ENCODE data around the gene ZNF181. TPM values are rescaled to one million over a fixed set of nuclear protein-coding genes. Genes with fewer than 3 reads are reported as not detected.
A peak's percentile ranks its signal among the peaks of the same experiment; 100 is the strongest.
"Not testable (repeated sequence)": the region's sequence is repeated elsewhere in the genome, so short reads cannot be mapped to it uniquely, and the experiment has no call there.

ZNF181 gene
- 0.05 TPM in 1 of 2 replicates, not detected in the other for total RNA-seq (2014; rRNA removed; shearing (Covaris generic))

DNA sequence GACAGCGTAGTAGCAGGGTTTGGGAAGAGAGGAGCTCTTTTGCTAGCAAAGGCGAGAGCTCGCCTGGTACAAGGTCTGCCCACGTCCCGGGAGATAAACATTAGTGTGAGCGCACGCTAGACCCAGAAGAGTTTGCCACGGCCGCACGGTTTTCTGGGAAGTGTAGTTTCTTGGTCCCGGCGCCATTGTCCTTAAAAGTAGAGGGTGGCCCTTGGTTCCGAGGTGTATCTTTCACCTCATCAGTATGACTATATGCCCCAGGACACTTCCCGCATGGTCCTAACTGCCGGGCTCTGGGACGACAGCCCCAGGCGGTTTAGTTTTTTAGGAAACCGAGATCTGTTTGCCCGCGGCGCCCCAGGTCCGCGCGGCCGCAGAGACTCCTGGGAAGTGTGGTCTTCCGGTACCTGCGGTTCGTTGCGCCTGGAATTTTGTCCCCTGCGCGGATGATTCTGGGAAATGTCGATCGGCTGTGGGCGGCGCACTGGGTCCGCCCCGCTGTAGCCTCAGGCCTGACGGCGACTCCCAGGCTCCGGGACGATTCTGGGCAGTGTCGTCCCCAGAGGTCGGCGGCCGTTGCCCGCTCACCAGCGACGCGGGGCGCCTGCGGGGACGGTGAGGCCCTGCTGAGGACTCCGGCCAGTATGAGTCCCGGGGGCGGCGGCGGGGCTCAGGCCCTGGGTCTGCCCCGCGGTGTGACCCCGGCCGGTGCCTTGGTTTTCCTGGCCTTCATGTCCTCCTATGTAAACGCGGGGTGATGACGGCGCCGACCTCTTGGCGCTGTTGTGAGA is at the start of gene ZNF181:
TSS of gene ZNF181 (plus strand) at position 498 of the 791 bp plus-strand sequence. CDS start 795 bp downstream, outside the sequence.
- no peak for DNase-seq (ENCODE audit: low spot score)

DNA sequence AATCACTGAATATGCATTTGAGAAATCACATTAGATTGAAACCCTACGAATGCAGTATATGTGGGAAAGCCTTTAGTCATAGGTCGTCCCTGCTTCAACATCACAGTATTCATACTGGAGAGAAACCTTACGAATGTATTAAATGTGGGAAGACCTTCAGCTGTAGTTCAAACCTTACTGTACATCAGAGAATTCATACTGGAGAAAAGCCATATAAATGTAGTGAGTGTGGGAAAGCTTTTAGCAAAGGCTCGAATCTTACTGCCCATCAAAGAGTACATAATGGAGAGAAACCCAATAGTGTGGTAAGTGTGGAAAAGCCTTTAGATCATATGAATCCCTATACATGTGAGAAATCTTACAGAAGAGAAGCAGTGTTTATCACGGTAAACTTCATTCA is 48.8 kb upstream of the ZNF181 start:
- not testable (repeated sequence) for DNase-seq (ENCODE audit: low spot score)

DNA sequence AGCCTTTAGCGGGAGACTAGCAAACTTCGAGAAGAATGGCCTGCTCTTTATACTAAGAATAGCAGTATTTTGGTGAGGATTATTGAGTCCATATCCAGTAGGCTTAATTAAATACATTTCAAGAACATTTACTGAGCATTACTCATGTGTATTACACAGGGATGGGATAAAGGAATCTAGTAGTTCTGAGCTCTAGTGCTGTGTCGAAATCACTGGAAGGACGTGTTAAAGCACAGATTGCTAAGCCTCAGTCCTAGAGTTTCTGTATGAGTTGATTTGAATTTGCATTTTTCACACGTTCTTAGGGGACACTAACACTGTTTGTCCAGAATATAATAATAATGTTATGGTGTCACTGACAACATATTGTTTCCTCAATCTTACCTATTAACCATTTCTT is 47.6 kb upstream of the ZNF181 start:
- no peak for DNase-seq (ENCODE audit: low spot score)

DNA sequence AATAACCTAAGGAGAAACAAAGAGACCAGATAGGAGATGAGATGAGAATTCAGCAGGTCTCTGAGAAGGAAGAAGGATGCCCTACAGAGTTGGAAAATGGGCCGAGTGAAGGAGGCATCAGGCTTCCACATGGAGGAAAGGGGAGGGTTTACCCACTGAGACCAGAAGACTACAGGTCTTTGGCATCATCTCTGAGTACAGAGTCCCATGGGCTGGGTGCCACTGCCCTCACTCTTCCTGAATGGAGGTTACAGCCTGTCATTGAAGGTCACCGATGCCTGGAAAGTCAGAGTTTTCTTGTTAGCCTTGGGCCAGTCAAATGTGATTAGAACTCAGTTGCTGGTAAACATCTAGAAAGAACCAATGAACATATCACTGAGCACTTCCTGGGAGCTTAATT is 46.7 kb upstream of the ZNF181 start:
- no peak for DNase-seq (ENCODE audit: low spot score)

DNA sequence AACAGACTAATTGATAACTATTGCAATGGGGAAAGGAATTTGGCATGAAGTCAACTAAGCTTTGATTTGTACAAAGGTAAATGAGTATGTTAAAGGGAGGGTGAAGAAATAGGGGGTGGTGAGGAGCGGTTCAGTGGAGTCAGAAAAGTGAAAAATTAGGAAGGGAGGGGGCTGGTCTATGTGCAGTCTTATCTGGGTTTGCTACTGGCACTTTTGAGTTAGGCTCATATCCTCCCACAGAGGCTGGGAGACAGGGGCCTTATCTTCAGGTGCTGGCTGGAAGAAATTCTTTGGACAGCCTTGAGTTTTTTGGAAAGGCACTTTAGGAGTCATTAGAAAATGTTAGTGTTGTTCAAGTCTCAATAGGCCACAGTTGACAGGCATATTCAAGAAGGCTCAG is 45.5 kb upstream of the ZNF181 start:
- no peak for DNase-seq (ENCODE audit: low spot score)

DNA sequence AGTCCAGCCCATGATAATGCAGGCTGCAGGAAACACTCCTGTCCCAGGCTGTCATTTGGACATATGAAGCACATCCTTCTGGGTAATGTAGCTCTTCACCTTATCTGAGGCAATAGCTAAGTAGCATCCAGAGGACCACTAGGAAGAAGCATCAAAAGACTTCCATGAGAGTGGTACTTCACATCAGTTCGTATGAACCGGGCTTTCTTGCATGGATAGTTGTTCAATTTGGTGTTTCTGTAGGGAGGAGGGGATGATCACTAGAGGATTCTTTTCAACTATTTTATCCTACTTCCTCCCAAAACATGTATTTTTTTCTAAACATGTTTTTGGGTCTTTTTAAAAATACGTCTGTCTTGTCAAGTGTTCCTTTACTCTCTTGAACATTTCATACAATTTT is 43.7 kb upstream of the ZNF181 start:
- DNase-seq (ENCODE audit: low spot score) = no peak

DNA sequence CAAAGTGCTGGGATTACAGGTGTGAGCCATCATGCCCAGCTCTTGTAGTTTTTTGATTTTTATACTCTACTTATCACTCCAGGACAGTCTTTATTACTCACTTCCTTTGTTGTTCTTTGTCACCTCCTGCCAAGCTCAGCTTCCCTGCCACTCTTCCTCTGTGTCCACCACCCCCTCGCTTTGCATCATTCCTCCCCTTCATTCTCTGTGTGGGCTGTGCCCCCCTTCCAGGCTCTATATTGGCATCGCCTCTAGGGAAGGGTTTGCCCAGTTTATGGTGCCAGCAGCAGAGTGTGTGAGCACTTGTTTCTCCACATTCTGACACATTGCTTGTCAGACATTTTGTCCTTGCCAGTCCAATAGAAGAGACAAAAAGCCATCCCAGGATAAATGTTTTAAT is 41.5 kb upstream of the ZNF181 start:
- DNase-seq (ENCODE audit: low spot score) = no peak

DNA sequence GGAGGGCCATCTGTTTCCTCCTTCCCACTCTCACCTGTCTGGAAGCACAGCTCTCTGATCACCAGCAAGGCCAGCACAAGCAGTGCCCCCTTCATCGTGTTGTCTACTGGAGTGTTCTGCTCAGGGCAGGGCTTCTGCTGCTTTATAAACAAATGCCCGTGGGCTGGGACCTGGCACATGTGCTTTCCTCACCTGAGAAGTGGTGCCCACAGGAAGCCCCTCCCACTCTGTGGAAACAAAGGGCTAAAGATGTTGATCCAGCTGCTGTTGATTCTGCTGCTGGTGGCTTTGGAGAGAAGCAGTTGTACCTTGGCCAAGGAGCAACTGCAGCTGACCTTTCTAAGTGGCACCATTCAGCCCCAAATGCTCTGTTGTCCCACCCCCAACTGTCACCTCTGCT is 26.4 kb upstream of the ZNF181 start:
- no peak for DNase-seq (ENCODE audit: low spot score)

DNA sequence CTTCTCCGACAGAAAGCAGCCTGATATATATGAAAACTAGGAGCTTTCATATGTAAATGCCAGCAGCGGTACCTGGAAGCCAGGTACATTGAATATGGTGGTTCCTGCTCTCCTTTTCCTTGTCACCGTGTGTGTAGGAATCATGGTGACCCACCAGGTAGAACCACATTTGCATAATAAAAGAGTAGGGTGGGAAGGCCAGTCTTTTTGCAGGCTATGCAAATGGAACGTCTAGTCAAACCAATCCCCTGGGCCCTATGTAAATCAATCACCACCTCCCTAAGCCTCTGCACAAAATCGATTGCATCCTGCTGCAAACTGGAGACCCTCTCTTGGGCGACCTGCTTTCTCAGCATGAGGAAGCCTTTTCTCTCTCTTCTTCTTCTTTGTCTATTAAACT is 22.2 kb upstream of the ZNF181 start:
- DNase-seq (ENCODE audit: low spot score) = no peak

DNA sequence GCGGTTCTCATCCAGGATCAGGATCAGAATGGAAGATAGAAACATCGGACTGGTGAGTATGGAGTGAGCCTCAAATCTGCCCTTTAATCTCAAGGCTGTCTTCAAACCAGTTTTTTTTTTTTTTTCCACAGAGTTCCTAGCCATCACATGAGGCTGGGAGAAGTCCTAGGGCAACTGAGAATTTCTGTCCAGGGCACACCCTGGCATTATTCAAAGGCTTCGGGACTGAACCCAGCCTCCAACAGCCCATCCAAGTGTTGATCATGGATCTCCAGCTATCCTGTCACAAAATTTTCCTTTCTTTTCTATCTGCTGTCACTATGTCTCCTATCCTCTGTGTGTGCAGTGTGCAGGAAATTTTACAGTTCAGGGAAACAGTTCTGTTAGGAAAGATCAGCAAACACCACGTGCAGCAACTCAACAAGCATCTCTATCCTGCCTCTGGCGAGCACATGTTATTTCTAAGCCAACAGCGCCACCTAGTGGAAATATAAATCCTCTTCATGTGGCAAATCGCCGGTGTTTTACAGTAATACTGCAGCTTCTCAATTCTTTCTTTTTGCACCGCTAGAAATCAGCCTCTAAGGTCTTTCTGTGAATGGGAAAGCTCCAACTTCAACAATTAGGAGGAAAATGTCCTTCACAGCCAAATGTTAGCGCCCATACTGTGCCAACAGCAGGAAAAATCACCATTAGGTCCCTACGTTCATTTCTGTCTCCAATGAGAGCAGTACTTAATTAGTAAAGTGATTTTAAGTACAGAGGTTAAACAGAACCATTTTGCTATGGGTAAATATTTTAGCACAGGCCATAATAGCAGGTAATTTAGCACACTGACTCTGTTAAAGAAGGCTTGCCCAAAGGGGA is 21.4 kb upstream of the ZNF181 start:
- DNase-seq (ENCODE audit: low spot score) = peak; percentile 71

DNA sequence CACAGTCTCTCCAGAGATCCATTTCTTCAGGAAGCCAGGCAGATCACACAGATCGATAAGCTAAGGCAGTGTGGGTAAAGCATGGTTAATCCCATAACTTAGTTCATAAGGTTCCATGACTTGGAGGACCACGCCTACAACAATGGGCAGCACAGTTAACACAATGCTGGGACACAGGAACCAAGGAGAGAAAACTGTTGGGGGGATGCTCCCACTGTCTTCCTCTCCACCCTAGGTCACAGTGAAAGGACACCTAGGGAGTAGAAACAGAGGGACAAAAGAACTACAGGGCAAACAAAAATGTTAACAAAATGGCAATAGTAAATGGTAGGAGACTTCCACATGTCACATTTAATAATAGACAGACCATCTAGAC is 20.8 kb upstream of the ZNF181 start:
- no peak for DNase-seq (ENCODE audit: low spot score)

DNA sequence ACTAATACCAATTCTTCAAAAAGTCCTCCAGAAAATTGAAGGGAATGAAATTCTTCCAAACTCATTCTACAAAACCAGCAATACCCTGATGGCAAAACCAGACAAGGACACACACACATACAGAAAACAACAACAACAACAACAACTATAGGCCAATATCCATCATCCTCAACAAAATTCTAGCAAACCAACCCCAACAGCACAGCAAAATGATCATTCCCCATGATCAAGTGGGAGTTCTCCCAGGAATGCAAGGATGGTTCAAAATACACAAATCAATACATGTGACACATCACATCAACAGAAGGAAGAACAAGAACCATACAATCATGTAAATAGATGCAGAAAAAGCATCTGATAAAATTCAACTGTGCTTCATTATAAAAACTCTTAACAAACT is 18.7 kb upstream of the ZNF181 start:
- DNase-seq (ENCODE audit: low spot score) = no peak

DNA sequence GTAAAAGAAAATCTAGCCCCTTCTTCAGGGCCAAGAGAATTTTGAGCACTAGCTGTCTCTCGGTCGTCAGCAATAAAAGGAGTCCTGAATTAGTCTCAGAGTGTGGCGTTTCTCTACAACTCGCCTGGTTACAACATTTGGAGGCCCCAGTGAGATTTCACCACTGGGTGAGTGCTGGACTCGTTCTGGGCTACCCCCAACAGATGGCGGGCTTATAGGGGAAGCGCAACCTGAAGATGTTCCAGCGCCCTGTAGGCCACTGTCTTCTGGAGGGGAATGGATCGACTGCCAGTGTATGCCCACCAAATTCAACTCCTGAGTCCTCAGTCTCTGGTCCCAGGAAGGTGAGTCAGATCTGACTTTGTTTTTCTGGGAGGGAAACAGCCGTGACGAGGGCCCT is 11.7 kb upstream of the ZNF181 start:
- no peak for DNase-seq (ENCODE audit: low spot score)

DNA sequence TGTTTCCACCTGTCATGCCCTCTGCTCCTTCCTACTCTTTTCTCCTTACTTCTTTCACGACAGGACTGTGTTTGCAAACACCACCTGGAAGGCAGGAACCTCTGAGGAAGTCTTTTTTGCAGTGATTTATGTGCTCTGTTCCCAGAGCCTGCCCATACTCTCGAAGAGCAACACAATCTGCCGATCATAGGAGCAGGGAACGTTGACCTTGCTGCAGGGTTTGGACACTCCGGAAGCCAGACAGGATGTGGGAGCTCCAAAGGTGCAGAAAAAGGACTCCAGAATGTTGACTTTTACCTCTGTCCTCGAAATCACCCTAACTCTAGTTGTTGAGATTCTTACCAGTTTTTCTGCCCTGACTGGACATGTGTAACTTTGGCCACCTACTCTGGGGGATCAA is 8.6 kb upstream of the ZNF181 start:
- DNase-seq (ENCODE audit: low spot score) = no peak

DNA sequence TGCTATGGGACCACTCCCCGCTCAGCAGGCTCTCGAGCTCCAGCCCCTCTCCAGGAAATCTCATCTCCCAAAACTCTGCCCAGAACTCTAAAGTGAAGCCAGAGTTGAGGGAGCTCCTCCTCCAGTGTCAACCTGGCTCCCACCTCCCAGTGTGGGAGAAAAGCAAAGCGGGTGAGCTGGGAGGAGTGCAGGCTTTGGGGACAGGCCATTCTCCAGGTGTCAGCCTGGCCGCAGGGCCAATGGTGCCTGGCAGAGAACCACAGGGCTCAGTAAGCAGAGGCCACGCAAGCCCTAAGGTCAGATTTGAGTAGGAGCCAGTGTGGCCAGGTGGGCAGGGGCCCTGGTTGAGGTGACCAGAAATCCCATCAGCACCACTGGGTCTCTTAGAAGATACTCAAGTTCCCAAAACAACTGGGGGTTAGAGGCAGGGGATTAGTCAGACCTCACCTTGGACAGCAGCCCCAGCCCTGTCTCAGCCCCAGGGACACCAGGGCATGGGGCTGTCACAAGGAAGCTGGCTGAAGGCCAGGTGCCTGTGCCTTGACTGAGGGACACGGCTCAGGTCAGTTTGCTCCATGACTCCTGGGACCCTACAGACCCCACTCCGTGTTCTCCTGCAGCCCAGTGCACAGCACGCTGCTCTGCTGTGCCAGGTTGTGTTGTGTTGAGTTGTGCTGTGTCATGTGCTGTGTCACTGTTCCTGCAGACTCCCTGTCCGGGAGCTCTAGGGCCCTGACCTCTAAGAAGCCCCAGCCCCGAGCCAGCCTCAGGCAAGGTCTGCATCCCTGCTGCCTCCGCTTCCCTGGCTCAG is 2.8 kb upstream of the ZNF181 start:
- no peak for DNase-seq (ENCODE audit: low spot score)

DNA sequence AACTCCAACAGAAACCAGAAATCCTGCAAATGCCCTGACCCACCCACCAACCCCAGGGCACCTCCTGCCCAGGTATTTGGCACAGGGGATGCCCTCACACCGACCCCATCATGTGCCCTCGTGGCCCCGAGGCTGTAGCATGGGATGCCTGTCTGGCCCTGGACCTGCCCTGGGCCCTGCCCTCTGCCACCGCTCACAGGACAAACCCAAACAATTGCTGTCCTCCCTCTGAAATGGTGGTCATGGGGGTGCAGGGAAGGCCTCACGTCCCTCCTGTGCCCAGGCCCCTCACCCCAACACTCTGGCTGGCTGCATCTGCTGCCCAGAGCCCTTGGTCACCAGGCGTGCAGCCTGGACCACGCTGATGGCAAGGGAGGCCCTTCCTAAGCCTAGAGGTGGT is 2.1 kb upstream of the ZNF181 start:
- DNase-seq (ENCODE audit: low spot score) = no peak

DNA sequence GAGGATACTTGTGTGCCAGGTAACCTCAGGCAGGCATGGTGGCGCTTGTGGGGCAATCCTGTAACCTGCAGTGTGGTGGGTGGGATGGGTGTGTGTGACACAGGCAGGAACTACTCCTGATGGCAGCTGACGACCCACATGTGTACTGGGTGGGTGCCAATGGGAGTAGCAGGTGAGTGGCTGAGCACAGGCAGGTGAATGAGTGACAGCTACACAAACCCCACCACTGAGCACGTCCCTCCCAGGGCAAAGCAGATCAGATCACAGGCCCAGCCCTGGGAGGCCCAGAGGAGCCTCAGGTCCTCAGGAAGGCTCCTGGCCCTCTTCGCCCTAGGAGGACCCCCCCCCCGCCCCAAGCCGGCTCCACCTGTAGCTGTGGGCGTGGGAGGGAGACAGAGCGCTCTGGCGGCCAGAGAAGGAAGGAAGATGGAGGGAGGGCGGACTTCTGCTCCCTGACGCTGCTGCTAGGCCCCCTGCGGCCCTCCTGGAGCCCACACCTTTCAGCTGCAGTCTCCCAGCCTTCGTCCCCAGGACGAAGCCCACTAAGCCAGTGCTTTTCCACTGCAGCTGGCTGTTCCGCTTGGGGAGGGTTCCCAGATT is 1.3 kb upstream of the ZNF181 start:
- no peak for DNase-seq (ENCODE audit: low spot score)

DNA sequence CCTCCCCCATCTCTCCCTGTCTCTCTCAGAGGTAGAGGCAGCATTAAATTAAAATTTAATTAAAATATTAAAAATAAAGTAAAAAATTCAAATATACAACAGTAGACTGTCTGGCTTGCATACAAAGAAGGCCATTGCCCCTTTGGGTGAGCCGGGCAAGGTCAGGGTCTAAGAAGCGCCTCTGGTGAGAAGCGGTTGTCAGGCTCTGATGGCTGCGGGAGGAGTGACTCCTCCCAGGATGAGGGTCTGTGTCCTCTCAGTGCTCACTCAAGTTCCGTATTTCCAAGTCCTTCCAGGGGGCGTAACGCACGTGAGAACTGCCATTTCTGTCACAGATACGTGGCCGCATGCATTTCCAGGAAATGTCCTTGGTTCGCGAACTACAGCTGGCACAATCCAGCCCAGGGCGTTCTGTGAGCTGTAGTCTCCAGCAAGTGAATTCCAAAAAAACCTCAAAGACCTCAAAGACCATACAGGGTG is 737 bp upstream of the ZNF181 start:
- DNase-seq (ENCODE audit: low spot score) = no peak

DNA sequence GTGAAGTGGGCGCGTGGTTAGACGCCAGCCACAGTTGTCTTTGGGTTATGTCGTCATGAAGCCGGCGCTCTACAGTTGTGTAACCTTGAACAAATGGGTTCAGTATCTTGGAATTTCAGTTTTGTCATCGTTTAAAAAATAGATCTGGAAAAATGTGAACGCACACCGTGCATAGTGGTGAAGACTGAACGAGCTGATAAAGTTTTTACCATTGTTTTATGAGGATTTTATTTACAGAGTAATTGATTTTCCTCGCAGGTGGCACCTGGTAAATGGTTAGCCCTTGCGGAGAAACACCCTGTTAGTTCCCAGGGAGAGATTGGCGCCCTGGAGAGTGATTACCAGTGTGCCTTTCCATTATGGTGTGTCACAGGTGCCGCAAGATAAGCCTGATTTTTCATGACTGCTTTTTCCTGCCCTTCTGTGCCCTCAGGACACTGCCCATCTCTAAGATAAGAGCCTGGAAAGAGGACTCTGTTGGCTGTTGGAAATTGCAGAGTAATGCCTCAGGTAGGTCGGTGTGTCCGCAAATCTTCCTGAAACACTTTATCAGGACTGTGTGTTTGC is 577 bp downstream of the ZNF181 start:
- DNase-seq (ENCODE audit: low spot score) = no peak

DNA sequence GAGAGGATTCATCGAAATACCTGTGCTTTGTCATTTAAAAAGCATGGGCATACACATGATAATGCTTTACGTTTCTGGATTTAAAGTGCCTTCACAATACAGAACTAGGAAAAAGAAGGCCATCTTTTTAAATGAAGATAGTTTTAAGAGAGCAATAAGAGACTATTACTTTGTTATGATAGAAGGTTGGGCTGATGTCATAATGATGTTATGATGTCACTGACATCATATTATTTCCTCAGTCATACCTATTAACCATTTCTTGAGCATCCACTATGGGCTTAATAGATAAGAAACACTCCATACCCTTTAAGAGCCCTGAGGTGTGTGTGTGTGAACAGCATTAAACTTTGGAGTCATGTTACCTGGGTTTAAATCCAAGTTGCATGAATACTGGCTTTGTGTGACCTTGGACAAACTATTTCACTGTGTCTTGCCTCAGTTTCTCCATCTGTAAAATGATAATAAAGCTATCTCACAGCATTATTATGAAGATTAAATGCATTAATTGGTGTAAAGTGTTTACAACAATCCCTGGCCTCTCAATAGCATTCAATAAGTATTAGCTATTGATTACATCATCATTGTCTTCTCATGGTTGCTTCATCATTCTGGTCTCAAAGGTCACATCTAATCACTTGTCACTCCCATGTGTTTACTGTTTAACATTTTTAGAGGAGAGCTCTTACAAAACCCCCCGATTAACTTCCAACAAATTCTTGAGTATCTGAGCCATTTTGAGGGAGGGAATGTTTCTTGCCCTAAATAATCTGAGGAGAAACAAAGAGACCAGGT is 11.1 kb downstream of the ZNF181 start:
- DNase-seq (ENCODE audit: low spot score) = no peak
